ENCODE results near the gene B4GALT6.
"Not testable (repeated sequence)": the region's sequence is repeated elsewhere in the genome, so short reads cannot be mapped to it uniquely, and the experiment has no call there.

GRCh38 chr18:31729196-31729595 is 44.8 kb upstream of the B4GALT6 start:
- TF ChIP-seq CTCF, POLR2A (IDR thresholded peaks at IDR 0.05): not testable (repeated sequence)
